ENCODE measurements around the gene GYPC.

GYPC gene

DNA sequence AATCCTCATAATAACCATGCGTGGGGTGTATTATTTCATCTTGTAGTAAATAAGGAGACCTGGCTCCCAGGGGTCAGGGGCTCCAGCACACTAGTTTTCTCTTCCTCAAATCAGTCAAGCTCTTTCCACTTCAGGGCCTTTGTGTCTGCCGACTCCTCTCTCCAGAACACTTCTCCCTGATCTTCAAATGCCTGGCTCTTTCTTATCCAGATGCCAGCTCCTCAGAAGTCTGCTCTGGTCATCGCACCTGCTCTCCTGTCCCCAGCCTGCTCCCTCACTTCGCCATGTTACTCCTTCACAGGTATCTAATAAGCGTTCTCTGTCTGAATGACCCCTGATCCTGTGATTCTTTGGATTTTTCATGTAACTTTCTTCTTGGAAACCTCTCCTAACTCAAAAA lies 62.0 kb downstream of the GYPC start:
- Histone ChIP-seq H3K4me3 (IDR thresholded peaks at IDR 0.05; ENCODE audit: insufficient read depth, low read depth, low read length) (no peak overlapping the region), H3K9ac (no peak overlapping the region), H3K4me2 (no peak overlapping the region), H3K36me3 (ENCODE audit: insufficient read depth) (no peaks in the 10 kb centered on the region), H3K27ac (no peak overlapping the region), H3K79me2 (ENCODE audit: insufficient read depth, low read depth) (no peaks in the 10 kb centered on the region), H3K4me1 (ENCODE audit: low read depth, poor library complexity, severe bottlenecking) (no peaks in the 10 kb centered on the region), H3K27me3 (ENCODE audit: insufficient read depth, low read depth) (no peaks in the 10 kb centered on the region), H4K20me1 (ENCODE audit: insufficient read depth) (no peaks in the 10 kb centered on the region), H2AFZ (ENCODE audit: low read depth) (no peak overlapping the region)
- TF ChIP-seq CTCF (conservative IDR thresholded peaks at IDR 0.05; ENCODE audit: low read depth, low read length): no peak

DNA sequence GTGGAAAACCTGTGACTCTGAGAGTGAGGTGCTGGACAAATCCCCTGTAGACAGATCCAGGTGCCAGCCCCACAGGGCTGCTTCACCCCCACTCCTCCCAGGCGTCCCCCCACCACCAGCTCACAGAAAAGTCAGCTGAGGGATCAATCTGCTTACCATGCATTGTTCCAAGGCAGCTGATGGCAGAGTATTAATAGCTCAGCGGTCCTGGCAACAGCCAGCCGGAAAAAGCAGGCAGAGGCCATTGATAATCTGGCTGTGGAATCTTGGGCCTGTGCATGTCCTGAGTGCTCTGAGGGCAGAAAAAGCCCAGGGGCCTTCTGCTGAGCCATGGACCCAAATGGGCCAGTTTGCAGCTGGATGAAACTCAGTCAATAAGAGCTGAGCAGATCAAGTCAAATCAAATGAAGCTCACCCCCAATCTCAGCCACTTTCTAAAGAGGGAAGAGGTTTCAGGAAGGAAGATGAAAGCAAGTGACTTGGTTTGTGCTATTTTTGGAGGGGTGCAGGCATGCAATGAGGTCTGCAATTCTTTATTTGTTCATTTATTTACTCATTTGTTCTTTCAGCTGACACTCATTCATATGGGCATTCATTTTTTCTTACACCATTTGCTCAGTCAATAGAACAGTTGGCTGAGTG lies 63.4 kb downstream of the GYPC start:
- no peak overlapping the region for H3K27ac ChIP-seq
- no peaks in the 10 kb centered on the region for H3K27me3 ChIP-seq (ENCODE audit: insufficient read depth, low read depth)
- H2AFZ ChIP-seq (ENCODE audit: low read depth): no peak overlapping the region
- H3K36me3 ChIP-seq (ENCODE audit: insufficient read depth): no peaks in the 10 kb centered on the region
- no peak for TF ChIP-seq CTCF (conservative IDR thresholded peaks at IDR 0.05; ENCODE audit: low read depth, low read length)
- H4K20me1 ChIP-seq (ENCODE audit: insufficient read depth): no peaks in the 10 kb centered on the region
- no peak overlapping the region for H3K4me3 ChIP-seq (IDR thresholded peaks at IDR 0.05; ENCODE audit: insufficient read depth, low read depth, low read length)
- no peak overlapping the region for H3K9ac ChIP-seq
- H3K4me1 ChIP-seq (ENCODE audit: low read depth, poor library complexity, severe bottlenecking): no peaks in the 10 kb centered on the region
- no peaks in the 10 kb centered on the region for H3K79me2 ChIP-seq (ENCODE audit: insufficient read depth, low read depth)
- no peak overlapping the region for H3K4me2 ChIP-seq

- no peak overlapping the region for H3K4me3 ChIP-seq (IDR thresholded peaks at IDR 0.05; ENCODE audit: insufficient read depth, low read depth, low read length)
- no peaks in the 10 kb centered on the region for H4K20me1 ChIP-seq (ENCODE audit: insufficient read depth)
- H3K4me2 ChIP-seq: no peak overlapping the region
- no peaks in the 10 kb centered on the region for H3K79me2 ChIP-seq (ENCODE audit: insufficient read depth, low read depth)
- no peak overlapping the region for H2AFZ ChIP-seq (ENCODE audit: low read depth)
- no peaks in the 10 kb centered on the region for H3K36me3 ChIP-seq (ENCODE audit: insufficient read depth)
- no peaks in the 10 kb centered on the region for H3K4me1 ChIP-seq (ENCODE audit: low read depth, poor library complexity, severe bottlenecking)
- H3K27ac ChIP-seq: no peak overlapping the region
- no peak for TF ChIP-seq CTCF (conservative IDR thresholded peaks at IDR 0.05; ENCODE audit: low read depth, low read length)
- no peaks in the 10 kb centered on the region for H3K27me3 ChIP-seq (ENCODE audit: insufficient read depth, low read depth)
- no peak overlapping the region for H3K9ac ChIP-seq
These were observed 63.9 kb downstream of the GYPC start for GRCh38 chr2:126719833-126720351.

- Histone ChIP-seq H3K36me3 (ENCODE audit: insufficient read depth) (no peaks in the 10 kb centered on the region), H4K20me1 (ENCODE audit: insufficient read depth) (no peaks in the 10 kb centered on the region), H3K4me3 (IDR thresholded peaks at IDR 0.05; ENCODE audit: insufficient read depth, low read depth, low read length) (no peak overlapping the region), H3K27me3 (ENCODE audit: insufficient read depth, low read depth) (no peaks in the 10 kb centered on the region), H3K4me1 (ENCODE audit: low read depth, poor library complexity, severe bottlenecking) (no peaks in the 10 kb centered on the region), H3K27ac (no peak overlapping the region), H2AFZ (ENCODE audit: low read depth) (no peak overlapping the region), H3K4me2 (no peak overlapping the region), H3K9ac (no peak overlapping the region), H3K79me2 (ENCODE audit: insufficient read depth, low read depth) (no peaks in the 10 kb centered on the region)
- no peak for TF ChIP-seq CTCF (conservative IDR thresholded peaks at IDR 0.05; ENCODE audit: low read depth, low read length)
These were observed 64.7 kb downstream of the GYPC start for GRCh38 chr2:126720638-126721037.
